HG03103 (cell line): ENCODE data around the gene USE1.
"Not testable (repeated sequence)": the region's sequence is repeated elsewhere in the genome, so short reads cannot be mapped to it uniquely, and the experiment has no call there.

Experiments
- ATAC-seq: cut with Tn5 transposase; IDR thresholded peaks from one replicate; pipeline ENCODE4 v1.9.1; 2021; ENCODE audit warnings: low read depth; ENCODE audit not compliant: unreplicated experiment

Gene USE1, protein sequence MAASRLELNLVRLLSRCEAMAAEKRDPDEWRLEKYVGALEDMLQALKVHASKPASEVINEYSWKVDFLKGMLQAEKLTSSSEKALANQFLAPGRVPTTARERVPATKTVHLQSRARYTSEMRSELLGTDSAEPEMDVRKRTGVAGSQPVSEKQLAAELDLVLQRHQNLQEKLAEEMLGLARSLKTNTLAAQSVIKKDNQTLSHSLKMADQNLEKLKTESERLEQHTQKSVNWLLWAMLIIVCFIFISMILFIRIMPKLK

DNA sequence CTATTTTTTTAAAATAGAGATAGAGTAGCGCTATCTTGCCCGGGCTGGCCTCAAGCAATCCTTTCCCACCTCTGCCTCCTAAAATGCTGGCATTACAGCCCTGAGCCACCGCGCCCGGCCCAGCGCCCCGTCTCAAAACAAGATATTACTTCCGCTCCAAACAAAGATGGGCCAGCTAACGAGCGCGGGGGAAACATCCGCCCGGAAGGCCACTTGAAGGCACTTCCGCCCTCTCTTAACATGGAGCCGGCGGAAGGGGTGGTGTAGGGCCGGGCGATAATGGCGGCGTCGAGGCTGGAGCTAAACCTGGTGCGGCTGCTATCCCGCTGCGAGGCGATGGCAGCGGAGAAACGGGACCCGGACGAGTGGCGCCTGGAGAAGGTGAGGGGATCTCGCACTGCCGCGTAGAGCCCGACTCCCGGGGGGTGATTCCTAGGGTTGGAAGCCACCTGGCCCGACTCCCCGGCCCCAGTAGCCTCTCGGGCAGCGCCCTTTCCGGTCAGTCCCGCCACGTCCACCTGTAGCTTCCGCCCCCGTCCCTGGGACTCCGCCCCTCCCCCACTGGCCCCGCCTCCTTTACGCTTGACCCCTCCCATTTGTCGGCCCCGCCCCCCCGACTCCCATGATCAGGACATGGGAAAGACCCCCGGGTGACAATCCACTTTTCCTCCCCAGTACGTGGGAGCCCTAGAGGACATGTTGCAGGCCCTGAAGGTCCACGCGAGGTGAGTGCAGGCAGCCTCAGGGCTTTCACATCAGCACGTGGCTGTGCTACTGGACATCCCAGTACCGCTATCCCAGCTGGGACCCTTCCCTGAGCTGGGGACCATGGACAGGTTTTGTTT lies at the start of gene USE1:
TSS of gene USE1 (plus strand) at position 231 of the 845 bp plus-strand sequence. CDS start at position 280, 49 bp downstream.
- no peak for ATAC-seq

GRCh38 chr19:17165715-17166114 lies 49.4 kb upstream of the USE1 start:
- ATAC-seq: no peak

- ATAC-seq: no peak
Measured at GRCh38 chr19:17170538-17171297, 44.4 kb upstream of the USE1 start.

GRCh38 chr19:17171874-17172273 lies 43.3 kb upstream of the USE1 start:
- no peak for ATAC-seq

DNA sequence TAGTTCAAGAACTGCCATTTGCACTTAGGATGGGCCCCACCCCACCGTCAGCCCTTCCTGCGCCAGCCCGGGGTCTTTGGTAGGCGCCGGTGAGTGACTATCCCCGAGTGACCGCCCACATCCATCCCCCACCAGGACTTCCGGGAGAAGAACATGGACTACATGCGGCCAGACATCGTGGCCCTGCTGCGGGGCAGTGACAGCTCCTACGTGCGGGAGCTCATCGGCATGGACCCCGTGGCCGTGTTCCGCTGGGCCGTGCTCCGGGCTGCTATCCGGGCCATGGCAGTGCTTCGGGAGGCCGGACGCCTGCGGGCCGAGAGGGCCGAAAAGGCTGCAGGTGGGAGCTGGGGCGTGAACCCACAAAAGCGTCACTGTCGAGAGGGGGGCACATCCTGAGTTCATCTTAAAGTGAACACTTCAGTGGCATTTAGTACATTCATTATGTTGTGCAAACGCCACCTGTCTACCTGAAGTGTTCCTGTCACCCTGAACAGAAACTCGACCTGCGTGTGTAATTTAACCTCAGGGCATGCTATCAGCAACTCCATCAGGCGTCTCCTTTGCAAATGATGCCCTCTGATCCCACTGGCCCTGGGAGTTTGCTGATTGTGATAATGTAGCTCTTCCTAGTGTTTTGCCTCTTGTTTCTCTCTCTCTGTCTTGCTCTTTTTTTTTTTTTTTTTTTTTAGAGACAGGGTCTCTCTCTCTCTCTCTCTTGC lies 42.4 kb upstream of the USE1 start:
- no peak for ATAC-seq

GRCh38 chr19:17178291-17178690 lies 36.9 kb upstream of the USE1 start:
- ATAC-seq: no peak

DNA sequence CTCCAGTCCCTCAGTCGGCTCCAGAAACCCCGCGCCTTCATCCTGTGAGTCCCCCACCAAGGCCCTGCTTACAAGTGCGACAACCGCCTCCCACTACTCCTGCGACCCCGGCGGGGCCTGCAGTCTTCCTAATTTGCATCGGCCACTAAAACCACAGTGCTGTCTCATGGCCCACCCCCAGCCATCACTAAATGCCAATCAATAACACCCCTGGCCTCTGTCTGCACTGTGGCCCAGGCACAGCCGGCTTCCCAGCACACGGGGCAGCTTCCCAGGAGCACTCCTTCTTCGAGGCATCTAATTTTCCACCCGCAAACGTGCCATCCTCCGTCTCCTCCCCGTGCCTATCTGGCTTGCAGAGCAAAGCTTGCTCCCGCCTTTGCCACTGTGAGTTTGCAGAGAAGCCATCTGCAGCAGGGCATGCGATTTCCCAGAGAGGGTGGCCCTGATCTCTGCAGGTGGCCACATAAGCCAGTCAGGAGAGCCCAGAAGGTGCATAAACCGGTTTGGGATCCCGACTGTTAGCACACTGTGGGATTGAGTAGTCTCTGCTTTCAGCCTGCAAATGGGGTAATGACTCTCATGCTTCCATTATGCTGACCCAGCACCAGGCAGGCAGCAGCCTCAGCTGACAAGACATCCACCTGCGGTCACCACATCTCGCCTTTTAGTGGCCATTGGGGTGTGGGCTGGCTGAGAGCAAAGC lies 34.0 kb upstream of the USE1 start:
- no peak for ATAC-seq

GRCh38 chr19:17183271-17183761 lies 31.8 kb upstream of the USE1 start:
- ATAC-seq: no peak

GRCh38 chr19:17183858-17184321 lies 31.3 kb upstream of the USE1 start:
- no peak for ATAC-seq

GRCh38 chr19:17184371-17184841 lies 30.8 kb upstream of the USE1 start:
- ATAC-seq: no peak

GRCh38 chr19:17185590-17185989 lies 29.6 kb upstream of the USE1 start:
- ATAC-seq: no peak

DNA sequence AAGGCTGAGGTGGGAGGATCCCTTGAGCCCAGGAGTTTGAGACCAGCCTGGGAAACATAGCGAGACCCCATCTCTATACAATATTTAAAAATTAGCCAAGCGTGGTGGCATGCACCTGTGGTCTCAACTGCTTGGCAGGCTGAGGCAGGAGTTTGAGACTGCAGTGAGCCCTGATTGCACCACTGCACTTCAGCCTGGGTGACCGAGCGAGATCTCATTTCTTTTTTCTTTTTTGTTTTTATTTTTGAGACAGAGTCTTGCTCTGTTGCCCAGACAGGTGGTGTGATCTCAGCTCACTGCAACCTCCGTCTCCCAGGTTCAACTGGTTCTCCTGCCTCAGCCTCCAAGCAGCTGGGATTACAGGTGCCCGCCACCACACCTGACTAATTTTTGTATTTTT lies 23.4 kb upstream of the USE1 start:
- ATAC-seq: not testable (repeated sequence)

- ATAC-seq: no peak
Measured at GRCh38 chr19:17192751-17193150, 22.4 kb upstream of the USE1 start.

GRCh38 chr19:17194608-17195007 lies 20.5 kb upstream of the USE1 start:
- ATAC-seq: no peak

DNA sequence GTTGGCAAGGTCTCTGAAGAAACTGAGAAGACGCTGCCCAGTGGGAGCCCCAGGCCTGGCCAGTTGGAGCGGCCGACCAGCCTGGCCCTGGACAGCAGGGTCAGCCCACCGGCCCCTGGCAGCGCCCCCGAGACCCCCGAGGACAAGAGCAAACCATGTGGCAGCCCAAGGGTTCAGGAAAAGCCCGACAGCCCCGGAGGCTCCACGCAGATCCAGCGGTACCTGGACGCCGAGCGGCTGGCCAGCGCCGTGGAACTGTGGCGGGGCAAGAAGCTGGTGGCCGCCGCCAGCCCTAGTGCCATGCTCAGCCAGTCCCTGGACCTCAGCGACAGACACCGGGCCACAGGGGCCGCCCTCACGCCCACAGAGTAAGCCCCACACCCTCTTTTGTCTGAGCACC lies 20.1 kb upstream of the USE1 start:
- no peak for ATAC-seq

DNA sequence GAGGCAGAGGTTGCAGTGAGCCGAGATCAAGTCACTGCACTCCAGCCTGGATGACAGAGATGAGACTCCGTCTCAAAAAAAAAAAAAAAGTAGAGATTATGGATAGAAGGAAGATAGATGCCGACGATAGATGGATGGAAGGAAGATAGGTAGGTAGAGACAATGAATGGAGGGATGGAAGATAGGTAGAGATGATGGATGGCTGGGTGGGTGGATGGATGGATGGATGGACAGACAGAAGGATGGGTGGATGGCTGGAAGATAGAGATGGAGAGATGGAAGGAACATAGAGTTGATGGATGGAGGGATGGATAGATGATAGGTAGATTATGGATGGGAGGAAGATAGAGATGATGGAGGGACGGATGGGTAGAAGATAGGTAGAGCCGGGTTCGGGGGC lies 18.5 kb upstream of the USE1 start:
- no peak for ATAC-seq

GRCh38 chr19:17197666-17198065 lies 17.5 kb upstream of the USE1 start:
- no peak for ATAC-seq

- no peak for ATAC-seq
Measured at GRCh38 chr19:17200408-17201079, 14.6 kb upstream of the USE1 start.

DNA sequence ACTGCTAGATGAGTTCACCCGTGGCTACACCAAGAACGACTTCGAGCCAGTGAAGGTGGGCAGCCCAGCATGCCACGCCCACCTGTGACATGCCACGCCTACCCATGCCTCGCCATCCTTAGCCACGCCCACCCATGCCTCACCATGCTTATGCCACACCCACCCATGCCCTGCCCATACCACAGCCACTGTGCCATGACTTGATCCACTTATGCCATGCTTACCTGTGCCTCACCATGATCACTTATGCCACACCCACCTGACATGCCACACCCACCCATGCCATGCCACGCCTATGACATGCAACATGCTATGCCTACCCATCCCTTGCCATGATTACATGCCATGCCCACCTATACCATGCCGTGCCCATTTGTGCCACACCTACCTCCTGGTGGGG lies 12.9 kb upstream of the USE1 start:
- no peak for ATAC-seq
